ENCODE results near the gene RYR2. TPM values are rescaled to one million over a fixed set of nuclear protein-coding genes. Genes with fewer than 3 reads are reported as not detected.
"Not testable (repeated sequence)": the region's sequence is repeated elsewhere in the genome, so short reads cannot be mapped to it uniquely, and the experiment has no call there.

The RYR2 gene
- total and polyA plus RNA-seq, 12 donors = 43.1 to 1,252 (median 872) TPM

DNA sequence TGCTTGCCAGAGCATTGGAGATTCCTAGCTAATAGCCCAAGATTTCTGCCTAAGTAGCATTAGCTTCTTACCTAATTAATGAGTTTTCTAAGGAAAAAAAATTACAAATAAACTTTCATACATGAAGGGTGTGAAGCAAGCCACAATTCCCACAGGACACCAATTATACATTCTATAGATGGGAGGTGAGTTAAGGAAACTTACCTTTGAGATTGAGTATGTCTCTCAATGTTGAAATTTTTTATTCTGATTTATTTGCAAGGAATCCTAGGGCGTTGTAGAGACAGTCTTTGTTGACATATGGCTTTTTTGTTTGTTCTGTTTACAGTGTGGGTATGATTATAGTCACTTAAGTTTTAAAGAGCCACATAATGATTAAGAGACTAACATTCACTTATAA is 313.0 kb downstream of the RYR2 start:
- Histone ChIP-seq H3K4me3 (no peak overlapping the region), H3K27me3 (no peaks in the 10 kb centered on the region), H3K36me3 (no peaks in the 10 kb centered on the region), H3K9me3 (no peaks in the 10 kb centered on the region), H3K4me1 (peaks cover 0 to 51% (median 6%) of the 10 kb centered on the region in 9 donors), H3K27ac (no peak overlapping the region)
- ATAC-seq (no peak), DNase-seq (no peak)
- intact Hi-C loops (cut with DNase I) = no loop called here
- TF ChIP-seq, protein P1, sequence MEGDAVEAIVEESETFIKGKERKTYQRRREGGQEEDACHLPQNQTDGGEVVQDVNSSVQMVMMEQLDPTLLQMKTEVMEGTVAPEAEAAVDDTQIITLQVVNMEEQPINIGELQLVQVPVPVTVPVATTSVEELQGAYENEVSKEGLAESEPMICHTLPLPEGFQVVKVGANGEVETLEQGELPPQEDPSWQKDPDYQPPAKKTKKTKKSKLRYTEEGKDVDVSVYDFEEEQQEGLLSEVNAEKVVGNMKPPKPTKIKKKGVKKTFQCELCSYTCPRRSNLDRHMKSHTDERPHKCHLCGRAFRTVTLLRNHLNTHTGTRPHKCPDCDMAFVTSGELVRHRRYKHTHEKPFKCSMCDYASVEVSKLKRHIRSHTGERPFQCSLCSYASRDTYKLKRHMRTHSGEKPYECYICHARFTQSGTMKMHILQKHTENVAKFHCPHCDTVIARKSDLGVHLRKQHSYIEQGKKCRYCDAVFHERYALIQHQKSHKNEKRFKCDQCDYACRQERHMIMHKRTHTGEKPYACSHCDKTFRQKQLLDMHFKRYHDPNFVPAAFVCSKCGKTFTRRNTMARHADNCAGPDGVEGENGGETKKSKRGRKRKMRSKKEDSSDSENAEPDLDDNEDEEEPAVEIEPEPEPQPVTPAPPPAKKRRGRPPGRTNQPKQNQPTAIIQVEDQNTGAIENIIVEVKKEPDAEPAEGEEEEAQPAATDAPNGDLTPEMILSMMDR (IDR thresholded peaks at IDR 0.05) = no peak
- 61 to 67% methylated on average over 1 of the region's 1 CpG for WGBS, 2 donors

DNA sequence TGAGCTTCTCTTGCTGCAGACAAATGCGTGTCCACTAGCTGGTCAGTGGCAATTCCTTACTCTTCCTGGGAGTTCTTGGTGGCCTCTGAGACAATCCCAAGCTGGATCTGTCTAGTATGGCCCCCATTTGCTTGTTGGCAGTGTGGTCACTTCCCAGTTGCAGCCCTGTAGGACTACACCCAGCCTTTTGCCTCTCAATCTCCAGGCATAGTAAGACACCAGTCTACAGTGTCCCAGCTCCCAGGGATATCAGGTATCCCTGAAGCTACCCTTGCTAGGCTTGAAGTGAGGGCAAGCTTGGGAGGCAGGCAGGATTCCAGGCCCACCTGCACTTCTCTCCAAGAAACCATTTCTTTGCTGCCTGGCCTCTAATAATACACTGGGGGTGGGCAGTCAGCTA is 316.6 kb downstream of the RYR2 start:
- peak in 5 of 8 donors; percentile 12 to 76 (median 29) for ATAC-seq
- Histone ChIP-seq H3K36me3 (no peaks in the 10 kb centered on the region), H3K4me3 (no peak overlapping the region), H3K4me1 (peaks cover 0 to 68% (median 6%) of the 10 kb centered on the region in 9 donors), H3K27me3 (no peaks in the 10 kb centered on the region), H3K9me3 (no peaks in the 10 kb centered on the region), H3K27ac (no peak overlapping the region)
- 79 to 100% methylated on average over 1 of the region's 1 CpG for WGBS, 2 donors
- TF ChIP-seq, protein P1 (IDR thresholded peaks at IDR 0.05) = no peak
- intact Hi-C loops (cut with DNase I) = no loop called here
- no peak for DNase-seq

DNA sequence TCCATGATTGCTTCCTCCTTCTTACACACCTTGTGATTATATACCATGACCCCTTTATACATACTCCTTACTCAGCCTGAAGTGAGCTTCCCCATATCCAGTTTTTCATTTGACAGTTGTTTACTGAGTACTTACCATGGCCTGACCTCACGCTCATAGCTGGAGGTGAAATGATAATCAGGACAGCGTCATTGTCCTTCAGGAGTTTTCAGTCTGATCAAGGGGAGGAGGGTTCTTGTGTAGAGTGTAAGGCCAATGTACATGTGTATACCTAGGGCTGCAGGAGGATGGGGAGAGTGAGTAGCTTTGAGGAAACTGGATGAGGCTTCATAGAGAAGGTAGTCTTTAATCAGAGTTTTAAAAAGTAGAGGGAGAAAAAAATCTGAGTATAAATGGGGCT is 325.8 kb downstream of the RYR2 start:
- H3K36me3 ChIP-seq = peaks cover 0 to 21% (median 0%) of the 10 kb centered on the region in 9 donors
- no peaks in the 10 kb centered on the region for H3K9me3 ChIP-seq
- H3K27me3 ChIP-seq = no peaks in the 10 kb centered on the region
- intact Hi-C loops (cut with DNase I) = no loop called here
- peaks cover 0 to 27% (median 0%) of the 10 kb centered on the region in 9 donors for H3K4me1 ChIP-seq
- DNase-seq (no peak), ATAC-seq (peak in 2 of 8 donors; percentile 28 to 42)
- no peak overlapping the region for H3K4me3 ChIP-seq
- H3K27ac ChIP-seq = no peak overlapping the region
- 40 to 51% methylated on average over 2 of the region's 2 CpGs for WGBS, 2 donors
- TF ChIP-seq, protein P1 (IDR thresholded peaks at IDR 0.05) = no peak

DNA sequence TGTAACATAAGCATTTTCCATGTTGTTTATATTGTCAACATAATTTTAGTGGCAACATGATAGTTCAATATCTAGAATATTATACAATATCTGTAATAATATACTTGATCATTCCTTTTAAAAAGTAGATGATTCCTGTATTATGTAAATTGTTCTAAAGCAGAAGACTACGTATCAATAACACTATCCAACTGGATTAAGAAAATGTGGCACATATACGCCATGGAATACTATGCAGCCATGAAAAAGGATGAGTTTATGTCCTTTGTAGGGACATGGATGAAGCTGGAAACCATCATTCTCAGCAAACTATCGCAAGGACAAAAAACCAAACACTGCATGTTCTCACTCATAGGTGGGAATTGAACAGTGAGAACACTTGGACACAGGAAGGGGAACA is 329.5 kb downstream of the RYR2 start:
- H3K4me3 ChIP-seq; DNase-seq; H3K9me3 ChIP-seq; H3K27me3 ChIP-seq; intact Hi-C loops (cut with DNase I); H3K27ac ChIP-seq; ATAC-seq: not testable (repeated sequence)
- Histone ChIP-seq H3K4me1 (peaks cover 0 to 13% (median 3%) of the 10 kb centered on the region in 9 donors), H3K36me3 (peaks cover 0 to 34% (median 0%) of the 10 kb centered on the region in 9 donors)
- WGBS, 2 donors = 89 to 92% methylated on average over 2 of the region's 3 CpGs

DNA sequence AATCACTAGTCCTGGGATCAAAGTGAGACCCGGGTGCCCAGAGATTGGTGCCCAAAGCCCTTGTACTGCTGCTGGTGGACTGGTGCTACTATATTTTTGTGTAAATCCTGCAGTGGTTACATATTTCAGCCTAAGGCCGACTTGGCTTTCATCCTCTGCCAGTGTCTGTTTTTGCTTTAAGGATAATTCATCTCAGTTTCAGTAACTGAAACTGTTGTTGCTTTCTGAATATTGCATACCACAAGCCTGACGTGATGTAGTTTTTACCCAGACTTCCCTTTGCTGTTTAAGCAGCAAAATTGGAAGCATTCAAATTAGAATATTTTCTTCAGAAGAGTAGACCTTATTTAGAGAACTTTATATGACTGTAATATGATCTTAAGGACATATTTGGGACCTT is 341.8 kb downstream of the RYR2 start:
- no peaks in the 10 kb centered on the region for H3K9me3 ChIP-seq
- TF ChIP-seq, protein P1 (IDR thresholded peaks at IDR 0.05) = no peak
- DNase-seq (no peak), ATAC-seq (no peak)
- no peaks in the 10 kb centered on the region for H3K27me3 ChIP-seq
- H3K4me3 ChIP-seq = no peak overlapping the region
- intact Hi-C loops (cut with DNase I) = loop anchor here in 1 of 10 donors (10.0 kb wide), 1 partner anchor 629 kb away; no protein-coding TSS in a partner anchor
- H3K27ac ChIP-seq = peak overlapping the region in 4 of 10 donors; percentile 33 to 52 (median 40)
- H3K4me1 ChIP-seq = peaks cover 0 to 61% (median 24%) of the 10 kb centered on the region in 9 donors
- peaks cover 0 to 19% (median 0%) of the 10 kb centered on the region in 9 donors for H3K36me3 ChIP-seq
- WGBS, 2 donors = 37 to 38% methylated on average over 3 of the region's 3 CpGs
